K562 (cell line): ENCODE data around the gene PRKCB. TPM values are rescaled to one million over a fixed set of nuclear protein-coding genes. Genes with fewer than 3 reads are reported as not detected.

Experiments
- ARID4B ChIP-seq: sonication (generic); formaldehyde crosslinking; IDR thresholded peaks from 2 replicates; pipeline ENCODE4 v1.8.0; 2022; ENCODE audit warnings: mild to moderate bottlenecking, missing genetic modification reagents
- ELF4 ChIP-seq: fragments of 450-650 bp; formaldehyde crosslinking; IDR thresholded peaks from 2 replicates; pipeline ENCODE4 v1.4.0; 2022; ENCODE audit warnings: missing genetic modification characterization
- FOXA3 ChIP-seq, 2 experiments: fragments of 450-650 bp in 1 of 2; sonication (generic) in 1 of 2; formaldehyde crosslinking; IDR thresholded peaks in 1 of 2; conservative IDR thresholded peaks in 1 of 2; 2 replicates each; pipeline versions ENCODE4 v1.4.0 to v1.8.0; 2020 to 2022; ENCODE audit warnings: mild to moderate bottlenecking in 2 of 2, missing genetic modification reagents in 1 of 2
- FOXJ2 ChIP-seq: fragments of 200-800 bp; sonication (Bioruptor generic); IDR thresholded peaks from 2 replicates; pipeline ENCODE4 v1.6.1; 2016; ENCODE audit warnings: missing genetic modification characterization, missing compliant biosample characterization
- HOMEZ ChIP-seq: fragments of 250-450 bp; sonication (Bioruptor Pico); IDR thresholded peaks from 2 replicates; pipeline ENCODE4 v1.4.0; 2020; ENCODE audit warnings: mild to moderate bottlenecking, moderate library complexity
- PHTF2 ChIP-seq: fragments of 250-450 bp; sonication (Bioruptor Pico); IDR thresholded peaks from 2 replicates; pipeline ENCODE4 v1.5.0; 2021; ENCODE audit warnings: mild to moderate bottlenecking
- PRDM10 ChIP-seq: fragments of 450-650 bp; IDR thresholded peaks from 2 replicates; pipeline ENCODE4 v1.6.1; 2018; ENCODE audit not compliant: partially characterized antibody
- SRF ChIP-seq, 2 experiments: fragments of 250-450, 450-650 bp in 1 of 2; sonication (Bioruptor Pico) in 1 of 2; sonication (generic) in 1 of 2; formaldehyde crosslinking; IDR thresholded peaks; 2 replicates each; pipeline versions ENCODE4 v1.5.0 to v1.5.1; 2020 to 2022; ENCODE audit warnings: mild to moderate bottlenecking in 1 of 2, missing genetic modification reagents in 1 of 2
- ZNF175 ChIP-seq: fragments of 200-800 bp; sonication (Bioruptor generic); IDR thresholded peaks from 2 replicates; pipeline ENCODE4 v1.6.1; 2016; ENCODE audit warnings: low read depth, mild to moderate bottlenecking, missing genetic modification characterization, missing compliant biosample characterization
- ZNF280A ChIP-seq: fragments of 450-650 bp; IDR thresholded peaks from 2 replicates; pipeline ENCODE4 v1.6.1; 2018; ENCODE audit warnings: mild to moderate bottlenecking, low read depth; ENCODE audit not compliant: partially characterized antibody
- polyA plus RNA-seq, 8 experiments: library from polyadenylated mRNA; depleted of rRNA in 4 of 8; stranded (reverse) in 5 of 8; unstranded in 3 of 8; fragments of >200 nt; fragmentation: Nextera tagmentation in 2 of 8; fragmentation: Illumina TruSeq in 1 of 8; extraction: Ambion mirVana in 2 of 8; extraction: Trizol in 1 of 8; gene quantifications; 2 replicates each; pipeline versions ENCODE4 v1.2.1 to v1.2.3, GENCODE V29; 2011 to 2014; ENCODE audit warnings: inconsistent platforms in 1 of 8, missing spikeins in 1 of 8
- total RNA-seq, 7 experiments: library from RNA; depleted of rRNA in 6 of 7; stranded (reverse); fragments of >200 nt in 6 of 7; fragmentation: Illumina TruSeq in 2 of 7; extraction: Trizol in 2 of 7; gene quantifications; 2 replicates each; pipeline versions ENCODE4 v1.2.1 to v1.2.3, GENCODE V29; 2011 to 2021; ENCODE audit warnings: low replicate concordance in 1 of 7
- TF ChIP-seq, protein P1 (sequence below): fragments of 250-450 bp; sonication (Bioruptor Pico); IDR thresholded peaks from 2 replicates; pipeline ENCODE4 v1.8.0; 2022; ENCODE audit warnings: inconsistent platforms

The PRKCB gene
- total and polyA plus RNA-seq, 9 of the 15 experiments (the other 6 are each of a cell fraction or from before 2014, with no cell fraction given) = 49.9 to 276 (median 148) TPM

DNA sequence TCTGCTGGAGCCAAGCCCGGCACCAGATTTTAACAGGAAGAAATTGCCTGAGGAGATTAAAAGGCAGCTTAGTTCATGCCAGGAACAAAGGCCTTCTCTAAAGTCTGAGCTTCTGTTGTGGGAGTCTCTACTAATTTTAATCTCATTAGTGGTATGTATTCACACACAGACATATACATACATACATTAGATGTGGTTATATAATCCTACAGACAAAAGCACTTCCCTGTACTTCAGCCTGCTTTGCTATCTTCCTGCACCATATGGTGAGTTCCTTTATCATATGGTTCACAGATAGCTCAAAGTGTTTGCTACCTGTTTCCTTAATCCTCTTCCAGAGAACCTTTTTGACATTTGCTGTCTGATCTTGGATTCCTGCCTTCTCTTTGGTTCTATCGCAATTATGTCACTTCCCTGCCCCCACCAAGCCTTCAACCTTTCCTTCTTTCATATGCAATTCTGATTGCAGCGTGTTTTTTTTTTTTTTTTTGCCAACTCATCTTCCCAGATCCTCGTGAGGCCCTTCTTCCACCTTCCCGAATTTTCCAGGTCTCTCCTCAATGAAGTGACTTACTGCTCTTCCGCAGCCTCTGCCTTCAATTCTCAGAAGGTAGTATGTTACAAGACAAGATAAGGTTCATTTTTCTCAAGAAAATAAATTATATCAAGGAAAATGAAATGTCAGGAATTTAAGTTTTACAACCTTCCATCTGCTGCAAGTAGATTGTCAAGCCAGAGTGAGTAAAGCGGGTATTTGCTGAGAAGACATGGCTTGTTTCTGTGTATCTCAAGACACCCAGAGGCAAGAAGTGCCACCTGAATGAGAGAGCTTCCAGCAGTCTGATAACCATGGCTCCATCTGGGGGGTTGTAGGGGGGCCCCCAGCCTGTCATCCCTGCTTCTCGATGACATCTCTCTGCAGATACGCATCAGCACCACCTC is 300.1 kb downstream of the PRKCB start (continued):
- no peak for TF ChIP-seq ZNF280A
- no peak for TF ChIP-seq HOMEZ (CRISPR knock-in tag)
- TF ChIP-seq ELF4 = peak; percentile 78
- no peak for TF ChIP-seq ZNF175 (CRISPR knock-in tag)
- TF ChIP-seq SRF (CRISPR knock-in tag; IDR thresholded peaks at IDR 0.05) = no peak
- TF ChIP-seq FOXJ2 (tag) = peak; percentile 49; the same call in 1 of the 2 replicates
- TF ChIP-seq PHTF2 (CRISPR knock-in tag) = no peak
- no peak for TF ChIP-seq ARID4B (CRISPR knock-in tag)
- TF ChIP-seq FOXA3 (CRISPR knock-in tag; conservative IDR thresholded peaks at IDR 0.05 in 1 of 2, IDR thresholded peaks at IDR 0.05 in 1 of 2) = 0 out of 4 replicates have a peak, but pooled peaks of 1 of the 2 experiments have one; percentile 20
- TF ChIP-seq PRDM10 = peak; percentile 11
- TF ChIP-seq, protein P1, sequence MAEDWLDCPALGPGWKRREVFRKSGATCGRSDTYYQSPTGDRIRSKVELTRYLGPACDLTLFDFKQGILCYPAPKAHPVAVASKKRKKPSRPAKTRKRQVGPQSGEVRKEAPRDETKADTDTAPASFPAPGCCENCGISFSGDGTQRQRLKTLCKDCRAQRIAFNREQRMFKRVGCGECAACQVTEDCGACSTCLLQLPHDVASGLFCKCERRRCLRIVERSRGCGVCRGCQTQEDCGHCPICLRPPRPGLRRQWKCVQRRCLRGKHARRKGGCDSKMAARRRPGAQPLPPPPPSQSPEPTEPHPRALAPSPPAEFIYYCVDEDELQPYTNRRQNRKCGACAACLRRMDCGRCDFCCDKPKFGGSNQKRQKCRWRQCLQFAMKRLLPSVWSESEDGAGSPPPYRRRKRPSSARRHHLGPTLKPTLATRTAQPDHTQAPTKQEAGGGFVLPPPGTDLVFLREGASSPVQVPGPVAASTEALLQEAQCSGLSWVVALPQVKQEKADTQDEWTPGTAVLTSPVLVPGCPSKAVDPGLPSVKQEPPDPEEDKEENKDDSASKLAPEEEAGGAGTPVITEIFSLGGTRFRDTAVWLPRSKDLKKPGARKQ (CRISPR knock-in tag) = no peak
